NT2/D1 (cell line): ENCODE measurements around the gene INTS1.

Experiments
- SUZ12 ChIP-seq: IDR thresholded peaks from 2 replicates; pipeline ENCODE4 v1.6.1; 2011; ENCODE audit not compliant: insufficient read length, insufficient read depth; ENCODE audit errors: extremely low read depth
- YY1 ChIP-seq: IDR thresholded peaks from 2 replicates; pipeline ENCODE4 v1.6.1; 2011; ENCODE audit not compliant: insufficient read length, insufficient read depth
- ZNF274 ChIP-seq: IDR thresholded peaks from 2 replicates; pipeline ENCODE4 v1.6.1; 2011; ENCODE audit warnings: mild to moderate bottlenecking, low read depth, low read length

- TF ChIP-seq ZNF274 (no peak), SUZ12 (no peak), YY1 (no peak)
These were observed 69.9 kb downstream of the INTS1 start for GRCh38 chr7:1434165-1434718.
